Transverse colon (tissue), 4 donors: ENCODE measurements around the gene TCTA. TPM values are rescaled to one million over a fixed set of nuclear protein-coding genes. Genes with fewer than 3 reads are reported as not detected.
"Not testable (repeated sequence)": the region's sequence is repeated elsewhere in the genome, so short reads cannot be mapped to it uniquely, and the experiment has no call there.

ENCODE experiments used
- DNase-seq: peaks from one replicate; pipeline ENCODE4 v3.0.0-alpha.2; 2019
- H3K27ac ChIP-seq, 4 donors: fragments of 200-600 bp; sonication (generic); 2 replicates each; pipeline ENCODE4 v1.5.1; 2016 to 2018; ENCODE audit warnings: inconsistent platforms in 4 of 4
- H3K27me3 ChIP-seq: fragments of 200-600 bp; sonication (generic); 2 replicates; pipeline ENCODE4 v1.5.1; 2017; ENCODE audit warnings: inconsistent platforms
- H3K36me3 ChIP-seq, 4 donors: fragments of 200-600 bp; sonication (generic); 2 replicates each; pipeline ENCODE4 v1.5.1; 2017 to 2019; ENCODE audit warnings: inconsistent platforms in 4 of 4
- H3K4me1 ChIP-seq, 4 donors: fragments of 200-600 bp; sonication (generic); 2 replicates each; pipeline ENCODE4 v1.5.1; 2017 to 2020; ENCODE audit warnings: inconsistent platforms in 4 of 4
- H3K4me3 ChIP-seq, 4 donors: fragments of 200-600 bp; sonication (generic); 1 replicate in 1 of 4; 2 replicates in 3 of 4; pipeline versions ENCODE4 v1.5.1 to v1.6.1; 2017 to 2019; ENCODE audit warnings: inconsistent platforms in 4 of 4
- H3K9me3 ChIP-seq, 2 donors: fragments of 200-600 bp; sonication (generic); 2 replicates each; pipeline ENCODE4 v1.5.1; 2017 to 2019; ENCODE audit warnings: inconsistent platforms in 2 of 2
- CTCF ChIP-seq, 5 experiments: fragments of 200-600 bp in 3 of 5; fragments of 450-650 bp in 2 of 5; sonication (generic) in 3 of 5; IDR thresholded peaks; 1 replicate in 2 of 5; 2 replicates in 3 of 5; pipeline ENCODE4 v1.5.1; 2016 to 2017; ENCODE audit warnings: antibody characterized with exemption in 5 of 5, inconsistent platforms in 3 of 5, mild to moderate bottlenecking in 2 of 5, moderate library complexity in 1 of 5
- EP300 ChIP-seq: sonication (generic); formaldehyde crosslinking; IDR thresholded peaks from one replicate; pipeline ENCODE4 v1.6.1; 2017; ENCODE audit warnings: antibody characterized with exemption, low read depth
- POLR2A ChIP-seq: fragments of 450-650 bp; IDR thresholded peaks from one replicate; pipeline ENCODE4 v1.6.1; 2016; ENCODE audit warnings: antibody characterized with exemption, mild to moderate bottlenecking, moderate library complexity
- POLR2AphosphoS5 ChIP-seq, 3 donors: sonication (generic); formaldehyde crosslinking; IDR thresholded peaks; one replicate each; pipeline ENCODE4 v1.6.1; 2016; ENCODE audit warnings: antibody characterized with exemption in 3 of 3
- WGBS, 2 donors: methylation state at CpG; one replicate each; pipeline ENCODE4 v1.1.5; 2018; ENCODE audit warnings: low coverage in 1 of 2; 5-methylcytosine and 5-hydroxymethylcytosine counted together
- in situ Hi-C, 4 donors: fragments of 200-750 bp; cut with MboI; loops; one replicate each; pipeline versions ENCODE4 v1.15.0 to v1.15.1; 2017; ENCODE audit warnings: low sequenced_read_pairs in 3 of 4, low pct_ligation_motif_present in 1 of 4, low pct_unique_long_range_greater_than_20kb in 1 of 4
- intact Hi-C: fragments of 100-400 bp; cut with DNase I; formaldehyde crosslinking; loops from one replicate; pipeline ENCODE4 v1.15.1; 2023; ENCODE audit warnings: low total_unique reads
- total RNA-seq, 4 donors: library from RNA; depleted of rRNA; stranded (reverse); fragments of >200 nt; gene quantifications; one replicate each; pipeline ENCODE4 v1.1.0, GENCODE V29; 2016

Gene TCTA
- total RNA-seq, 4 donors from 2014 or later = 7.8 to 59.8 (median 38.6) TPM

- no peak overlapping the region for H3K4me3 ChIP-seq
- in situ Hi-C loops (no loop called here), intact Hi-C loops (no loop called here)
- H3K27me3 ChIP-seq = no peaks in the 10 kb centered on the region
- peaks cover 0 to 53% (median 37%) of the 10 kb centered on the region in 4 donors for H3K4me1 ChIP-seq
- no peak for DNase-seq
- no peaks in the 10 kb centered on the region for H3K9me3 ChIP-seq
- no peak for TF ChIP-seq POLR2AphosphoS5 (IDR thresholded peaks at IDR 0.05)
- no peaks in the 10 kb centered on the region for H3K36me3 ChIP-seq
- 68 to 82% methylated on average over 9 to 11 of the region's 11 CpGs for WGBS, 2 donors
- H3K27ac ChIP-seq = no peak overlapping the region
Measured at GRCh38 chr3:49386056-49386756, 26.0 kb upstream of the TCTA start.

GRCh38 chr3:49387721-49388120, 24.5 kb upstream of the TCTA start:
- Histone ChIP-seq H3K4me1 (peaks cover 0 to 45% (median 29%) of the 10 kb centered on the region in 4 donors), H3K27ac (no peak overlapping the region), H3K4me3 (no peak overlapping the region), H3K36me3 (no peaks in the 10 kb centered on the region), H3K9me3 (no peaks in the 10 kb centered on the region), H3K27me3 (no peaks in the 10 kb centered on the region)
- in situ Hi-C loops = no loop called here
- no peak for TF ChIP-seq POLR2A
- TF ChIP-seq CTCF (IDR thresholded peaks at IDR 0.05) = no peak
- no peak for TF ChIP-seq POLR2AphosphoS5 (IDR thresholded peaks at IDR 0.05)
- TF ChIP-seq EP300 = no peak
- intact Hi-C loops = no loop called here
- DNase-seq = no peak
- WGBS, 2 donors = 87 to 93% methylated on average over 2 of the region's 2 CpGs

GRCh38 chr3:49388289-49388820, 23.9 kb upstream of the TCTA start:
- no peak overlapping the region for H3K4me3 ChIP-seq
- H3K27me3 ChIP-seq = no peaks in the 10 kb centered on the region
- WGBS, 2 donors = 72 to 86% methylated on average over 1 of the region's 1 CpG
- H3K36me3 ChIP-seq = no peaks in the 10 kb centered on the region
- DNase-seq = no peak
- intact Hi-C loops (no loop called here), in situ Hi-C loops (no loop called here)
- TF ChIP-seq EP300 = no peak
- TF ChIP-seq CTCF (IDR thresholded peaks at IDR 0.05) = no peak
- no peak for TF ChIP-seq POLR2AphosphoS5 (IDR thresholded peaks at IDR 0.05)
- no peak for TF ChIP-seq POLR2A
- peaks cover 0 to 38% (median 25%) of the 10 kb centered on the region in 4 donors for H3K4me1 ChIP-seq
- no peaks in the 10 kb centered on the region for H3K9me3 ChIP-seq
- no peak overlapping the region for H3K27ac ChIP-seq

GRCh38 chr3:49389297-49389696, 22.9 kb upstream of the TCTA start:
- no peak overlapping the region for H3K4me3 ChIP-seq
- H3K36me3 ChIP-seq = no peaks in the 10 kb centered on the region
- H3K9me3 ChIP-seq = no peaks in the 10 kb centered on the region
- 95 to 100% methylated on average over 1 to 6 of the region's 6 CpGs for WGBS, 2 donors
- in situ Hi-C loops (no loop called here), intact Hi-C loops (no loop called here)
- no peak for DNase-seq
- H3K4me1 ChIP-seq = peaks cover 0 to 29% (median 16%) of the 10 kb centered on the region in 4 donors
- TF ChIP-seq CTCF (IDR thresholded peaks at IDR 0.05) (no peak), EP300 (no peak), POLR2AphosphoS5 (IDR thresholded peaks at IDR 0.05) (no peak), POLR2A (no peak)
- H3K27me3 ChIP-seq = no peaks in the 10 kb centered on the region
- H3K27ac ChIP-seq = no peak overlapping the region

GRCh38 chr3:49391310-49391709, 20.9 kb upstream of the TCTA start:
- H3K9me3 ChIP-seq, in situ Hi-C loops, intact Hi-C loops, DNase-seq, H3K27ac ChIP-seq, H3K27me3 ChIP-seq, H3K36me3 ChIP-seq, H3K4me3 ChIP-seq: not testable (repeated sequence)
- H3K4me1 ChIP-seq = peaks cover 0 to 16% (median 9%) of the 10 kb centered on the region in 4 donors
- 84 to 100% methylated on average over 4 to 10 of the region's 10 CpGs for WGBS, 2 donors
